OCI-LY1 (cell line): ENCODE results near the gene ZNF471.

Source experiments
- EZH2 ChIP-seq: fragments of 200-600 bp; sonication (generic), shearing (Covaris generic); IDR thresholded peaks from 2 replicates; pipeline ENCODE4 v1.8.0; 2017; ENCODE audit warnings: borderline replicate concordance, mixed run types, mild to moderate bottlenecking, antibody characterized with exemption, low read length, moderate library complexity, mixed read lengths
- TF ChIP-seq, protein P1 (sequence below): fragments of 200-600 bp; sonication (generic), shearing (Covaris generic); IDR thresholded peaks from 2 replicates; pipeline ENCODE4 v1.5.1; 2017; ENCODE audit warnings: mild to moderate bottlenecking, antibody characterized with exemption, low read length, moderate library complexity, mixed read lengths

DNA sequence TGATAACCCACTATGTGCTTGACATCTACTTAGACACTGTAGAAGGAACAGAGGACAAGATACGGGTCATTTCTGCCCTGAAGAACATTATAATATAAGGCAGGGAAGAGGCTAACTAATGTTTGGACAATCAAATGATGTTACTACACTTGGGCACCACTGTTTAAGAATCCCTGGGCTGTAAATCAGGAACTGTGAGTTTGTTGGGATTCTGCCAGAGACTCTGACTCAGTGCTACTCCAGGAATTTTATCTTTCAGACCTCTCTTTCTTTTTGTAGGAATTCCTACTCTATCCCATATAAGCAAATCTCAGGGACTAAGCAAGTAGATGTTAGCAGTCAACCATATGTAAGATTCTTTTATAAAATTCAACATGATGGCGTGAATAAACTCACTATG is 3.1 kb upstream of the ZNF471 start:
- TF ChIP-seq, protein P1, sequence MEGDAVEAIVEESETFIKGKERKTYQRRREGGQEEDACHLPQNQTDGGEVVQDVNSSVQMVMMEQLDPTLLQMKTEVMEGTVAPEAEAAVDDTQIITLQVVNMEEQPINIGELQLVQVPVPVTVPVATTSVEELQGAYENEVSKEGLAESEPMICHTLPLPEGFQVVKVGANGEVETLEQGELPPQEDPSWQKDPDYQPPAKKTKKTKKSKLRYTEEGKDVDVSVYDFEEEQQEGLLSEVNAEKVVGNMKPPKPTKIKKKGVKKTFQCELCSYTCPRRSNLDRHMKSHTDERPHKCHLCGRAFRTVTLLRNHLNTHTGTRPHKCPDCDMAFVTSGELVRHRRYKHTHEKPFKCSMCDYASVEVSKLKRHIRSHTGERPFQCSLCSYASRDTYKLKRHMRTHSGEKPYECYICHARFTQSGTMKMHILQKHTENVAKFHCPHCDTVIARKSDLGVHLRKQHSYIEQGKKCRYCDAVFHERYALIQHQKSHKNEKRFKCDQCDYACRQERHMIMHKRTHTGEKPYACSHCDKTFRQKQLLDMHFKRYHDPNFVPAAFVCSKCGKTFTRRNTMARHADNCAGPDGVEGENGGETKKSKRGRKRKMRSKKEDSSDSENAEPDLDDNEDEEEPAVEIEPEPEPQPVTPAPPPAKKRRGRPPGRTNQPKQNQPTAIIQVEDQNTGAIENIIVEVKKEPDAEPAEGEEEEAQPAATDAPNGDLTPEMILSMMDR: no peak
- TF ChIP-seq EZH2: no peak
